ENCODE measurements around the gene IL16.
A peak's percentile ranks its signal among the peaks of the same experiment; 100 is the strongest.

The IL16 gene

GRCh38 chr15:81296186-81296585, 99.5 kb downstream of the IL16 start:
- no peak for DNase-seq (ENCODE audit: low spot score)

- DNase-seq (ENCODE audit: low spot score), result peak; percentile 87
Measured at GRCh38 chr15:81296673-81297072, 100.0 kb downstream of the IL16 start.

- no peak for DNase-seq (ENCODE audit: low spot score)
Measured at GRCh38 chr15:81297147-81297572, 100.5 kb downstream of the IL16 start.

GRCh38 chr15:81297603-81298575, 101.2 kb downstream of the IL16 start:
- DNase-seq (ENCODE audit: low spot score), result peak; percentile 42

GRCh38 chr15:81298611-81299010, 101.9 kb downstream of the IL16 start:
- no peak for DNase-seq (ENCODE audit: low spot score)

GRCh38 chr15:81299156-81299555, 102.5 kb downstream of the IL16 start:
- DNase-seq (ENCODE audit: low spot score), result no peak

GRCh38 chr15:81299630-81300273, 103.1 kb downstream of the IL16 start:
- DNase-seq (ENCODE audit: low spot score), result no peak

GRCh38 chr15:81301385-81301784, 104.7 kb downstream of the IL16 start:
- no peak for DNase-seq (ENCODE audit: low spot score)

GRCh38 chr15:81301815-81302399, 105.2 kb downstream of the IL16 start:
- DNase-seq (ENCODE audit: low spot score), result no peak

GRCh38 chr15:81302701-81303109, 106.0 kb downstream of the IL16 start:
- DNase-seq (ENCODE audit: low spot score), result peak; percentile 45

GRCh38 chr15:81303244-81304225, 106.9 kb downstream of the IL16 start:
- peak; percentile 46 for DNase-seq (ENCODE audit: low spot score)

- no peak for DNase-seq (ENCODE audit: low spot score)
Measured at GRCh38 chr15:81304226-81304625, 107.5 kb downstream of the IL16 start.

GRCh38 chr15:81308260-81308659, 111.6 kb downstream of the IL16 start:
- DNase-seq (ENCODE audit: low spot score), result no peak

GRCh38 chr15:81309647-81310450, 113.2 kb downstream of the IL16 start:
- no peak for DNase-seq (ENCODE audit: low spot score)

GRCh38 chr15:81310480-81310879, 113.8 kb downstream of the IL16 start:
- no peak for DNase-seq (ENCODE audit: low spot score)

GRCh38 chr15:81311752-81312464, 115.2 kb downstream of the IL16 start:
- no peak for DNase-seq (ENCODE audit: low spot score)

- DNase-seq (ENCODE audit: low spot score), result no peak
Measured at GRCh38 chr15:81312790-81313543, 116.3 kb downstream of the IL16 start.

GRCh38 chr15:81313686-81314085, 117.0 kb downstream of the IL16 start:
- DNase-seq (ENCODE audit: low spot score), result no peak

GRCh38 chr15:81314378-81314777, 117.7 kb downstream of the IL16 start:
- no peak for DNase-seq (ENCODE audit: low spot score)

All from CD4-positive, alpha-beta T cell treated with Interleukin-6 at 100 ng/mL for 8 hours (primary cell).